ENCODE results near the gene LILRB5.

DNA sequence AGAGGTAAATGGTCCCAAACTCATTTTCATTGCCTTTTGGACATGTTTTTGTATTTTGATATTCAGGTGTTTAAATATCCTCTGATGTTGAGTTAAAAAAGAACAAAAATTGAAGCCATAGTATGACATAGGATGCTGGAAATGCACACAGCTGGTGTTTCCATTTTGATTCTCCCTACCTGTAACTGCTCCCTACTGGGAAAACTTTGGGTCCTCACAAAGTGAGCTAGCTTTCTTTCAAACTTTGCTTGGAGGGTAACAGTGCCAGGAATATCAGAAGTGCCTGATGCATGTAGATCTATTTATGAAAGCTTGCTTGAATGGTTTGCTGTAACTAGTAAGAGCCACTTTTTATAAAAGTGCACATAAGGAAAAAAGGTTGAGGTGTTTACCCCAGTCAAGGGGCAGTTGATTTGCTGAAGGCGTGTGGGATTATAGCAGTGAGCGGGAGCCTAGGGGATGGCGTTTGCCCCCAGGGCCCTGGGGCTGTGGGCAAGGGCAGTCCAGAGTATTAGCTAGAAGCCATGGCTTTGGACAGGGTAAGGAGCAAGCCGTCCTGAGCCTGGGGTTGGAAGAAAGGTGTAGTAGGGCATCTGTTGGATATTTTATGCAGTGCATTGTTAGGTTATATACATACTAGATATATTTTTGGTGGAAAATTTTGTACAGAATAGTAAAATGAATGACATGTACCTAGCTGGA lies 52.2 kb downstream of the LILRB5 start:
- TF ChIP-seq, protein P1, sequence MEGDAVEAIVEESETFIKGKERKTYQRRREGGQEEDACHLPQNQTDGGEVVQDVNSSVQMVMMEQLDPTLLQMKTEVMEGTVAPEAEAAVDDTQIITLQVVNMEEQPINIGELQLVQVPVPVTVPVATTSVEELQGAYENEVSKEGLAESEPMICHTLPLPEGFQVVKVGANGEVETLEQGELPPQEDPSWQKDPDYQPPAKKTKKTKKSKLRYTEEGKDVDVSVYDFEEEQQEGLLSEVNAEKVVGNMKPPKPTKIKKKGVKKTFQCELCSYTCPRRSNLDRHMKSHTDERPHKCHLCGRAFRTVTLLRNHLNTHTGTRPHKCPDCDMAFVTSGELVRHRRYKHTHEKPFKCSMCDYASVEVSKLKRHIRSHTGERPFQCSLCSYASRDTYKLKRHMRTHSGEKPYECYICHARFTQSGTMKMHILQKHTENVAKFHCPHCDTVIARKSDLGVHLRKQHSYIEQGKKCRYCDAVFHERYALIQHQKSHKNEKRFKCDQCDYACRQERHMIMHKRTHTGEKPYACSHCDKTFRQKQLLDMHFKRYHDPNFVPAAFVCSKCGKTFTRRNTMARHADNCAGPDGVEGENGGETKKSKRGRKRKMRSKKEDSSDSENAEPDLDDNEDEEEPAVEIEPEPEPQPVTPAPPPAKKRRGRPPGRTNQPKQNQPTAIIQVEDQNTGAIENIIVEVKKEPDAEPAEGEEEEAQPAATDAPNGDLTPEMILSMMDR (IDR thresholded peaks at IDR 0.05): no peak
- TF ChIP-seq ZFX (IDR thresholded peaks at IDR 0.05; ENCODE audit: borderline replicate concordance): no peak
